ENCODE results near the gene ENDOD1.

ENDOD1 gene

GRCh38 chr11:95143106-95143681 lies 53.5 kb downstream of the ENDOD1 start:
- no peak for DNase-seq (ENCODE audit: low spot score)

GRCh38 chr11:95144313-95145235 lies 54.9 kb downstream of the ENDOD1 start:
- no peak for DNase-seq (ENCODE audit: low spot score)

- no peak for DNase-seq (ENCODE audit: low spot score)
Observed at GRCh38 chr11:95145430-95146060, 55.9 kb downstream of the ENDOD1 start.

- DNase-seq (ENCODE audit: low spot score), result no peak
Observed at GRCh38 chr11:95147364-95147905, 57.8 kb downstream of the ENDOD1 start.

- DNase-seq (ENCODE audit: low spot score), result no peak
Observed at GRCh38 chr11:95148406-95148805, 58.8 kb downstream of the ENDOD1 start.

- no peak for DNase-seq (ENCODE audit: low spot score)
Observed at GRCh38 chr11:95148938-95149337, 59.3 kb downstream of the ENDOD1 start.

- peak; percentile 19 for DNase-seq (ENCODE audit: low spot score)
Observed at GRCh38 chr11:95149651-95150364, 60.2 kb downstream of the ENDOD1 start.

GRCh38 chr11:95150956-95151684 lies 61.5 kb downstream of the ENDOD1 start:
- peak; percentile 94 for DNase-seq (ENCODE audit: low spot score)

- peak; percentile 38 for DNase-seq (ENCODE audit: low spot score)
Observed at GRCh38 chr11:95152876-95153856, 63.5 kb downstream of the ENDOD1 start.

- DNase-seq (ENCODE audit: low spot score), result no peak
Observed at GRCh38 chr11:95153857-95154246, 64.2 kb downstream of the ENDOD1 start.

GRCh38 chr11:95154514-95154913 lies 64.9 kb downstream of the ENDOD1 start:
- peak; percentile 56 for DNase-seq (ENCODE audit: low spot score)

GRCh38 chr11:95155385-95155784 lies 65.7 kb downstream of the ENDOD1 start:
- DNase-seq (ENCODE audit: low spot score), result no peak

- no peak for DNase-seq (ENCODE audit: low spot score)
Observed at GRCh38 chr11:95156133-95156721, 66.6 kb downstream of the ENDOD1 start.

- DNase-seq (ENCODE audit: low spot score), result no peak
Observed at GRCh38 chr11:95156916-95157541, 67.4 kb downstream of the ENDOD1 start.

- DNase-seq (ENCODE audit: low spot score), result no peak
Observed at GRCh38 chr11:95157824-95158223, 68.2 kb downstream of the ENDOD1 start.

GRCh38 chr11:95161248-95161647 lies 71.6 kb downstream of the ENDOD1 start:
- DNase-seq (ENCODE audit: low spot score), result no peak

- no peak for DNase-seq (ENCODE audit: low spot score)
Observed at GRCh38 chr11:95163106-95163505, 73.5 kb downstream of the ENDOD1 start.

- DNase-seq (ENCODE audit: low spot score), result no peak
Observed at GRCh38 chr11:95165638-95166037, 76.0 kb downstream of the ENDOD1 start.

- no peak for DNase-seq (ENCODE audit: low spot score)
Observed at GRCh38 chr11:95166781-95167180, 77.1 kb downstream of the ENDOD1 start.

Measured in germinal center (tissue), 1 donor.